Measurements from ENCODE around the gene KCTD6. TPM values are rescaled to one million over a fixed set of nuclear protein-coding genes. Genes with fewer than 3 reads are reported as not detected.
A peak's percentile ranks its signal among the peaks of the same experiment; 100 is the strongest.

KCTD6 gene
- total and polyA plus RNA-seq, 2 of the 8 experiments (the other 6 are each of a cell fraction or from before 2014, with no cell fraction given): 17.4 to 21.4 TPM

- CTCF ChIA-PET (ENCODE audit: partially characterized antibody): interaction anchor here (0.6 to 2.2 kb wide), 7 partner anchors 41 to 485 kb away, joined by 3 to 5 read pairs (median 3); partner anchors contain the start of genes HTD2 and RPP14
- TF ChIP-seq RNF2 (IDR thresholded peaks at IDR 0.05; ENCODE audit: borderline replicate concordance, low read depth, low read length, missing control alignments, poor library complexity, severe bottlenecking) (no peak), CEBPB (IDR thresholded peaks at IDR 0.05; ENCODE audit: low read depth, low read length) (no peak), TAF7 (optimal IDR thresholded peaks at IDR 0.05; ENCODE audit: borderline replicate concordance, low read depth, low read length) (no peak), ZNF274 (IDR thresholded peaks at IDR 0.05; ENCODE audit: borderline replicate concordance, extremely low read depth, low read length) (no peak), RXRA (IDR thresholded peaks at IDR 0.05; ENCODE audit: insufficient read depth, low read depth, low read length) (no peak), TBP (IDR thresholded peaks at IDR 0.05; ENCODE audit: low read depth, low read length) (no peak), SP2 (IDR thresholded peaks at IDR 0.05; ENCODE audit: low read length) (no peak), KDM4A (IDR thresholded peaks at IDR 0.05; ENCODE audit: low read depth, low read length, severe bottlenecking) (no peak), SP4 (IDR thresholded peaks at IDR 0.05; ENCODE audit: low read length) (no peak), SRF (IDR thresholded peaks at IDR 0.05; ENCODE audit: low read depth, low read length) (no peak)
- TF ChIP-seq, protein P1, sequence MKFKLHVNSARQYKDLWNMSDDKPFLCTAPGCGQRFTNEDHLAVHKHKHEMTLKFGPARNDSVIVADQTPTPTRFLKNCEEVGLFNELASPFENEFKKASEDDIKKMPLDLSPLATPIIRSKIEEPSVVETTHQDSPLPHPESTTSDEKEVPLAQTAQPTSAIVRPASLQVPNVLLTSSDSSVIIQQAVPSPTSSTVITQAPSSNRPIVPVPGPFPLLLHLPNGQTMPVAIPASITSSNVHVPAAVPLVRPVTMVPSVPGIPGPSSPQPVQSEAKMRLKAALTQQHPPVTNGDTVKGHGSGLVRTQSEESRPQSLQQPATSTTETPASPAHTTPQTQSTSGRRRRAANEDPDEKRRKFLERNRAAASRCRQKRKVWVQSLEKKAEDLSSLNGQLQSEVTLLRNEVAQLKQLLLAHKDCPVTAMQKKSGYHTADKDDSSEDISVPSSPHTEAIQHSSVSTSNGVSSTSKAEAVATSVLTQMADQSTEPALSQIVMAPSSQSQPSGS (IDR thresholded peaks at IDR 0.05; ENCODE audit: low read length): no peak
These were observed 24.9 kb upstream of the KCTD6 start for GRCh38 chr3:58466899-58467563.

More at GRCh38 chr3:58466899-58467563, 24.9 kb upstream of the KCTD6 start:
- Histone ChIP-seq H4K8ac (ENCODE audit: extremely low read depth, insufficient read depth, low read length) (no peak overlapping the region), H3K27ac (ENCODE audit: low read depth, low read length) (no peak overlapping the region), H3K18ac (ENCODE audit: extremely low read depth, low read length) (no peak overlapping the region), H3K36me3 (ENCODE audit: control insufficient read depth in 2 of 4, insufficient read depth in 4 of 4, low read length in 3 of 4) (no peaks in the 10 kb centered on the region), H3K23ac (ENCODE audit: insufficient read length) (no peak overlapping the region), H3K79me2 (ENCODE audit: control insufficient read depth in 1 of 2, insufficient read depth in 2 of 2, low read length in 2 of 2) (no peaks in the 10 kb centered on the region), H2BK120ac (replicated peaks; ENCODE audit: low read depth, low read length) (no peak overlapping the region), H3K56ac (replicated peaks; ENCODE audit: insufficient read length, low read depth, low read length) (no peak overlapping the region), H4K5ac (ENCODE audit: insufficient read length, low read depth, low read length) (no peak overlapping the region), H4K91ac (replicated peaks; ENCODE audit: insufficient read length, low read length) (peak overlapping the region; percentile 50), H3K27me3 (replicated peaks in 1 of 4; ENCODE audit: control insufficient read depth in 3 of 4, extremely low read depth in 1 of 4, insufficient read depth in 3 of 4, low read length in 3 of 4) (no peaks in the 10 kb centered on the region), H3K9ac (replicated peaks in 1 of 4; ENCODE audit: extremely low read depth in 1 of 4, low read depth in 3 of 4, low read length in 3 of 4) (no peak overlapping the region), H4K20me1 (replicated peaks in 1 of 2; ENCODE audit: control insufficient read depth in 1 of 2, insufficient read depth in 2 of 2, low read length in 2 of 2) (no peaks in the 10 kb centered on the region), H3K4me1 (replicated peaks in 1 of 4; ENCODE audit: control insufficient read depth in 3 of 4, insufficient read depth in 4 of 4, low read length in 3 of 4) (peaks cover 0 to 11% (median 6%) of the 10 kb centered on the region in 4 experiments; a peak in 5 of 7 replicates), H2BK12ac (ENCODE audit: low read depth, low read length) (no peak overlapping the region), H2AK5ac (ENCODE audit: low read depth, low read length) (no peak overlapping the region), H2BK20ac (ENCODE audit: low read length) (no peak overlapping the region), H3K4ac (replicated peaks; ENCODE audit: insufficient read length, low read depth, low read length) (no peak overlapping the region), H3K14ac (ENCODE audit: insufficient read length) (no peak overlapping the region), H3K4me2 (ENCODE audit: insufficient read depth in 1 of 2, low read depth in 2 of 2, low read length in 2 of 2) (no peak overlapping the region), H3K4me3 (ENCODE audit: extremely low read depth in 1 of 4, insufficient read depth in 2 of 4, low read depth in 3 of 4, low read length in 4 of 4) (no peak overlapping the region), H3K9me3 (ENCODE audit: insufficient read depth in 2 of 2, low read depth in 1 of 2, low read length in 1 of 2) (no peaks in the 10 kb centered on the region), H2BK15ac (ENCODE audit: low read length) (no peak overlapping the region), H2BK5ac (ENCODE audit: low read depth, low read length) (no peak overlapping the region), H3K79me1 (ENCODE audit: low read depth, low read length) (no peaks in the 10 kb centered on the region), H2AFZ (ENCODE audit: low read length) (no peak overlapping the region), H3K23me2 (ENCODE audit: low read depth, low read length) (no peaks in the 10 kb centered on the region)
- POLR2A ChIA-PET (ENCODE audit: partially characterized antibody): no interaction called here
- FAIRE-seq (no peak), DNase-seq (ENCODE audit: low read depth in 1 of 2, low spot score in 2 of 2) (no peak)
- 90% methylated on average over 4 of the region's 4 CpGs; no CpG with 5 or more reads in 1 of the 2 experiments for WGBS, 2 experiments (ENCODE audit: extremely low coverage in 1 of 2, insufficient coverage in 1 of 2, insufficient read length in 1 of 2, insufficient replicate concordance in 2 of 2, low coverage in 1 of 2, low lambda C conversion rate in 2 of 2, missing lambda C conversion rate in 1 of 2)
